GM23338 (cell line): ENCODE measurements around the gene BCAR3. TPM values are rescaled to one million over a fixed set of nuclear protein-coding genes. Genes with fewer than 3 reads are reported as not detected.

ENCODE experiments used
- ATAC-seq: fragments of 200-7000 bp; cut with Tn5 transposase; 3 replicates; pipeline ENCODE4 v1.9.1; 2020
- DNase-seq: peaks from one replicate; pipeline ENCODE4 v3.0.0-alpha.2; 2015; ENCODE audit warnings: low spot score
- H2AFZ ChIP-seq: fragments of 200-600 bp; sonication (generic); 2 replicates; pipeline ENCODE4 v1.8.0; 2016; ENCODE audit warnings: antibody characterized with exemption, mild to moderate bottlenecking, moderate library complexity
- H3F3A ChIP-seq: fragments of 200-600 bp; sonication (generic); replicated peaks from 2 replicates; pipeline ENCODE4 v1.8.0; 2017; ENCODE audit warnings: antibody characterized with exemption, mixed run types, low read depth
- H3K27ac ChIP-seq: fragments of 200-600 bp; sonication (generic); 2 replicates; pipeline ENCODE4 v1.6.1; 2016; ENCODE audit warnings: low read depth
- H3K27me3 ChIP-seq: fragments of 200-600 bp; sonication (generic); 2 replicates; pipeline ENCODE4 v1.8.0; 2016; ENCODE audit warnings: mild to moderate bottlenecking, mixed run types, moderate library complexity; ENCODE audit not compliant: insufficient read depth
- H3K36me3 ChIP-seq: fragments of 200-600 bp; sonication (generic); 2 replicates; pipeline ENCODE4 v1.8.0; 2016; ENCODE audit warnings: mild to moderate bottlenecking; ENCODE audit not compliant: insufficient read depth
- H3K4me1 ChIP-seq: fragments of 200-600 bp; sonication (generic); 2 replicates; pipeline ENCODE4 v1.8.0; 2016; ENCODE audit warnings: mild to moderate bottlenecking, moderate library complexity; ENCODE audit not compliant: insufficient read depth
- H3K4me2 ChIP-seq: fragments of 200-600 bp; sonication (generic); 2 replicates; pipeline ENCODE4 v1.7.1; 2017; ENCODE audit warnings: mixed run types
- H3K4me3 ChIP-seq: fragments of 200-600 bp; sonication (generic); 2 replicates; pipeline ENCODE4 v1.6.1; 2016; ENCODE audit warnings: mixed run types
- H3K79me2 ChIP-seq: fragments of 200-600 bp; sonication (generic); replicated peaks from 2 replicates; pipeline ENCODE4 v1.8.0; 2017; ENCODE audit warnings: mild to moderate bottlenecking; ENCODE audit not compliant: insufficient read depth
- H3K9me2 ChIP-seq: fragments of 200-600 bp; sonication (generic); 2 replicates; pipeline ENCODE4 v1.8.0; 2017; ENCODE audit not compliant: insufficient read depth
- H4K20me1 ChIP-seq: fragments of 200-600 bp; sonication (generic); replicated peaks from 2 replicates; pipeline ENCODE4 v1.8.0; 2017; ENCODE audit warnings: mild to moderate bottlenecking; ENCODE audit not compliant: insufficient read depth
- H3K27ac Mint-ChIP-seq: 2 replicates; pipeline ENCODE4 v1.8.0; 2020; ENCODE audit warnings: inconsistent platforms, mild to moderate bottlenecking, moderate library complexity, mixed read lengths
- H3K27me3 Mint-ChIP-seq: 3 replicates; pipeline ENCODE4 v1.8.0; 2022; ENCODE audit warnings: low read depth, mild to moderate bottlenecking, moderate library complexity, mixed read lengths, inconsistent platforms; ENCODE audit not compliant: insufficient read depth, poor library complexity
- H3K36me3 Mint-ChIP-seq: 3 replicates; pipeline ENCODE4 v1.8.0; 2021; ENCODE audit warnings: low read depth, mild to moderate bottlenecking, inconsistent platforms, moderate library complexity, mixed read lengths
- H3K4me1 Mint-ChIP-seq: 3 replicates; pipeline ENCODE4 v1.8.0; 2020; ENCODE audit warnings: mild to moderate bottlenecking, inconsistent platforms, mixed read lengths
- H3K4me3 Mint-ChIP-seq: 3 replicates; pipeline ENCODE4 v1.8.0; 2021; ENCODE audit warnings: moderate library complexity, mild to moderate bottlenecking, inconsistent platforms, mixed read lengths
- H3K9me3 Mint-ChIP-seq: 3 replicates; pipeline ENCODE4 v1.8.0; 2020; ENCODE audit warnings: moderate library complexity, mild to moderate bottlenecking, inconsistent platforms, mixed read lengths
- CREB1 ChIP-seq: fragments of 250-450 bp; sonication (Bioruptor Pico); IDR thresholded peaks from 2 replicates; pipeline ENCODE4 v1.5.0; 2020; ENCODE audit warnings: low read depth, mild to moderate bottlenecking, moderate library complexity
- ETS1 ChIP-seq: IDR thresholded peaks from 2 replicates; pipeline ENCODE4 v1.6.1; 2016; ENCODE audit warnings: antibody characterized with exemption
- EZH2 ChIP-seq: fragments of 200-600 bp; sonication (generic); IDR thresholded peaks from one replicate; pipeline ENCODE4 v1.8.0; 2017; ENCODE audit warnings: antibody characterized with exemption, mild to moderate bottlenecking, low read depth; ENCODE audit not compliant: unreplicated experiment
- EZH2phosphoT487 ChIP-seq: fragments of 200-600 bp; sonication (generic); IDR thresholded peaks from one replicate; pipeline ENCODE4 v1.8.1; 2018; ENCODE audit warnings: antibody characterized with exemption; ENCODE audit not compliant: unreplicated experiment
- JUNB ChIP-seq: IDR thresholded peaks from one replicate; pipeline ENCODE4 v1.6.1; 2016; ENCODE audit warnings: antibody characterized with exemption; ENCODE audit not compliant: unreplicated experiment
- NANOG ChIP-seq: IDR thresholded peaks from 2 replicates; pipeline ENCODE4 v1.6.1; 2016; ENCODE audit warnings: antibody characterized with exemption, borderline replicate concordance
- POLR2AphosphoS5 ChIP-seq: IDR thresholded peaks from 2 replicates; pipeline ENCODE4 v1.6.1; 2016; ENCODE audit warnings: antibody characterized with exemption, low read depth
- STAT1 ChIP-seq: IDR thresholded peaks from one replicate; pipeline ENCODE4 v1.6.1; 2016; ENCODE audit warnings: antibody characterized with exemption; ENCODE audit not compliant: unreplicated experiment
- ZNF114 ChIP-seq: fragments of 250-450 bp; sonication (Bioruptor Pico); IDR thresholded peaks from 2 replicates; pipeline ENCODE4 v1.5.0; 2020; ENCODE audit warnings: mild to moderate bottlenecking, moderate library complexity
- ZNF331 ChIP-seq: fragments of 250-450 bp; sonication (Bioruptor Pico); IDR thresholded peaks from 2 replicates; pipeline ENCODE4 v1.5.0; 2020; ENCODE audit warnings: low read depth, mild to moderate bottlenecking, moderate library complexity
- polyA plus RNA-seq: library from polyadenylated mRNA; unstranded; fragments of >200 nt; fragmentation: Nextera tagmentation; extraction: Ambion mirVana; gene quantifications from 2 replicates; pipeline ENCODE4 v1.2.1, GENCODE V29; 2016
- total RNA-seq: library from RNA; depleted of rRNA; stranded (reverse); fragments of >200 nt; shearing (Covaris generic); gene quantifications from 2 replicates; pipeline ENCODE4 v1.2.3, GENCODE V29; 2014
- TF ChIP-seq, protein P1 (sequence below): IDR thresholded peaks from one replicate; pipeline ENCODE4 v1.6.1; 2018; ENCODE audit warnings: antibody characterized with exemption; ENCODE audit not compliant: unreplicated experiment
- TF ChIP-seq, protein P2 (sequence below), 2 experiments: fragments of 200-600 bp in 1 of 2; sonication (generic) in 1 of 2; conservative IDR thresholded peaks; 2 replicates each; pipeline versions ENCODE4 v1.5.1 to v1.6.1; 2016 to 2017; ENCODE audit warnings: antibody characterized with exemption in 2 of 2, low read depth in 2 of 2, mild to moderate bottlenecking in 2 of 2, moderate library complexity in 1 of 2
- TF ChIP-seq, protein P3 (sequence below): fragments of 250-450 bp; sonication (Bioruptor Pico); IDR thresholded peaks from 2 replicates; pipeline ENCODE4 v1.5.0; 2020; ENCODE audit warnings: mild to moderate bottlenecking, moderate library complexity

Gene BCAR3
- total and polyA plus RNA-seq, 2 experiments from 2014 or later = 5.5 to 9.7 TPM

GRCh38 chr1:93605812-93606512, 75.7 kb downstream of the BCAR3 start:
- H3K27me3 ChIP-seq = no peaks in the 10 kb centered on the region
- no peaks in the 10 kb centered on the region for H4K20me1 ChIP-seq
- DNase-seq (no peak), ATAC-seq (no peak)
- H3K4me3 ChIP-seq = no peak overlapping the region
- Mint-ChIP-seq H3K9me3 (no peaks in the 10 kb centered on the region), H3K27me3 (no peaks in the 10 kb centered on the region), H3K27ac (no peak overlapping the region), H3K4me3 (no peak overlapping the region), H3K36me3 (no peaks in the 10 kb centered on the region; the same call in 2 of the 3 replicates), H3K4me1 (peaks cover 8% of the 10 kb centered on the region; the same call in 2 of the 3 replicates)
- H3K27ac ChIP-seq = no peak overlapping the region
- no peaks in the 10 kb centered on the region for H3K36me3 ChIP-seq
- H3K4me2 ChIP-seq = no peak overlapping the region
- no peak overlapping the region for H2AFZ ChIP-seq
- no peaks in the 10 kb centered on the region for H3F3A ChIP-seq
- H3K79me2 ChIP-seq = no peaks in the 10 kb centered on the region
- no peaks in the 10 kb centered on the region for H3K9me2 ChIP-seq
- H3K4me1 ChIP-seq = no peaks in the 10 kb centered on the region
- TF ChIP-seq, protein P1, sequence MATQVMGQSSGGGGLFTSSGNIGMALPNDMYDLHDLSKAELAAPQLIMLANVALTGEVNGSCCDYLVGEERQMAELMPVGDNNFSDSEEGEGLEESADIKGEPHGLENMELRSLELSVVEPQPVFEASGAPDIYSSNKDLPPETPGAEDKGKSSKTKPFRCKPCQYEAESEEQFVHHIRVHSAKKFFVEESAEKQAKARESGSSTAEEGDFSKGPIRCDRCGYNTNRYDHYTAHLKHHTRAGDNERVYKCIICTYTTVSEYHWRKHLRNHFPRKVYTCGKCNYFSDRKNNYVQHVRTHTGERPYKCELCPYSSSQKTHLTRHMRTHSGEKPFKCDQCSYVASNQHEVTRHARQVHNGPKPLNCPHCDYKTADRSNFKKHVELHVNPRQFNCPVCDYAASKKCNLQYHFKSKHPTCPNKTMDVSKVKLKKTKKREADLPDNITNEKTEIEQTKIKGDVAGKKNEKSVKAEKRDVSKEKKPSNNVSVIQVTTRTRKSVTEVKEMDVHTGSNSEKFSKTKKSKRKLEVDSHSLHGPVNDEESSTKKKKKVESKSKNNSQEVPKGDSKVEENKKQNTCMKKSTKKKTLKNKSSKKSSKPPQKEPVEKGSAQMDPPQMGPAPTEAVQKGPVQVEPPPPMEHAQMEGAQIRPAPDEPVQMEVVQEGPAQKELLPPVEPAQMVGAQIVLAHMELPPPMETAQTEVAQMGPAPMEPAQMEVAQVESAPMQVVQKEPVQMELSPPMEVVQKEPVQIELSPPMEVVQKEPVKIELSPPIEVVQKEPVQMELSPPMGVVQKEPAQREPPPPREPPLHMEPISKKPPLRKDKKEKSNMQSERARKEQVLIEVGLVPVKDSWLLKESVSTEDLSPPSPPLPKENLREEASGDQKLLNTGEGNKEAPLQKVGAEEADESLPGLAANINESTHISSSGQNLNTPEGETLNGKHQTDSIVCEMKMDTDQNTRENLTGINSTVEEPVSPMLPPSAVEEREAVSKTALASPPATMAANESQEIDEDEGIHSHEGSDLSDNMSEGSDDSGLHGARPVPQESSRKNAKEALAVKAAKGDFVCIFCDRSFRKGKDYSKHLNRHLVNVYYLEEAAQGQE = no peak
- TF ChIP-seq, protein P2, sequence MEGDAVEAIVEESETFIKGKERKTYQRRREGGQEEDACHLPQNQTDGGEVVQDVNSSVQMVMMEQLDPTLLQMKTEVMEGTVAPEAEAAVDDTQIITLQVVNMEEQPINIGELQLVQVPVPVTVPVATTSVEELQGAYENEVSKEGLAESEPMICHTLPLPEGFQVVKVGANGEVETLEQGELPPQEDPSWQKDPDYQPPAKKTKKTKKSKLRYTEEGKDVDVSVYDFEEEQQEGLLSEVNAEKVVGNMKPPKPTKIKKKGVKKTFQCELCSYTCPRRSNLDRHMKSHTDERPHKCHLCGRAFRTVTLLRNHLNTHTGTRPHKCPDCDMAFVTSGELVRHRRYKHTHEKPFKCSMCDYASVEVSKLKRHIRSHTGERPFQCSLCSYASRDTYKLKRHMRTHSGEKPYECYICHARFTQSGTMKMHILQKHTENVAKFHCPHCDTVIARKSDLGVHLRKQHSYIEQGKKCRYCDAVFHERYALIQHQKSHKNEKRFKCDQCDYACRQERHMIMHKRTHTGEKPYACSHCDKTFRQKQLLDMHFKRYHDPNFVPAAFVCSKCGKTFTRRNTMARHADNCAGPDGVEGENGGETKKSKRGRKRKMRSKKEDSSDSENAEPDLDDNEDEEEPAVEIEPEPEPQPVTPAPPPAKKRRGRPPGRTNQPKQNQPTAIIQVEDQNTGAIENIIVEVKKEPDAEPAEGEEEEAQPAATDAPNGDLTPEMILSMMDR (conservative IDR thresholded peaks at IDR 0.05; ENCODE audit: low read depth in 2 of 2) = no peak
- TF ChIP-seq ZNF114 (CRISPR knock-in tag) = no peak
- TF ChIP-seq, protein P3, sequence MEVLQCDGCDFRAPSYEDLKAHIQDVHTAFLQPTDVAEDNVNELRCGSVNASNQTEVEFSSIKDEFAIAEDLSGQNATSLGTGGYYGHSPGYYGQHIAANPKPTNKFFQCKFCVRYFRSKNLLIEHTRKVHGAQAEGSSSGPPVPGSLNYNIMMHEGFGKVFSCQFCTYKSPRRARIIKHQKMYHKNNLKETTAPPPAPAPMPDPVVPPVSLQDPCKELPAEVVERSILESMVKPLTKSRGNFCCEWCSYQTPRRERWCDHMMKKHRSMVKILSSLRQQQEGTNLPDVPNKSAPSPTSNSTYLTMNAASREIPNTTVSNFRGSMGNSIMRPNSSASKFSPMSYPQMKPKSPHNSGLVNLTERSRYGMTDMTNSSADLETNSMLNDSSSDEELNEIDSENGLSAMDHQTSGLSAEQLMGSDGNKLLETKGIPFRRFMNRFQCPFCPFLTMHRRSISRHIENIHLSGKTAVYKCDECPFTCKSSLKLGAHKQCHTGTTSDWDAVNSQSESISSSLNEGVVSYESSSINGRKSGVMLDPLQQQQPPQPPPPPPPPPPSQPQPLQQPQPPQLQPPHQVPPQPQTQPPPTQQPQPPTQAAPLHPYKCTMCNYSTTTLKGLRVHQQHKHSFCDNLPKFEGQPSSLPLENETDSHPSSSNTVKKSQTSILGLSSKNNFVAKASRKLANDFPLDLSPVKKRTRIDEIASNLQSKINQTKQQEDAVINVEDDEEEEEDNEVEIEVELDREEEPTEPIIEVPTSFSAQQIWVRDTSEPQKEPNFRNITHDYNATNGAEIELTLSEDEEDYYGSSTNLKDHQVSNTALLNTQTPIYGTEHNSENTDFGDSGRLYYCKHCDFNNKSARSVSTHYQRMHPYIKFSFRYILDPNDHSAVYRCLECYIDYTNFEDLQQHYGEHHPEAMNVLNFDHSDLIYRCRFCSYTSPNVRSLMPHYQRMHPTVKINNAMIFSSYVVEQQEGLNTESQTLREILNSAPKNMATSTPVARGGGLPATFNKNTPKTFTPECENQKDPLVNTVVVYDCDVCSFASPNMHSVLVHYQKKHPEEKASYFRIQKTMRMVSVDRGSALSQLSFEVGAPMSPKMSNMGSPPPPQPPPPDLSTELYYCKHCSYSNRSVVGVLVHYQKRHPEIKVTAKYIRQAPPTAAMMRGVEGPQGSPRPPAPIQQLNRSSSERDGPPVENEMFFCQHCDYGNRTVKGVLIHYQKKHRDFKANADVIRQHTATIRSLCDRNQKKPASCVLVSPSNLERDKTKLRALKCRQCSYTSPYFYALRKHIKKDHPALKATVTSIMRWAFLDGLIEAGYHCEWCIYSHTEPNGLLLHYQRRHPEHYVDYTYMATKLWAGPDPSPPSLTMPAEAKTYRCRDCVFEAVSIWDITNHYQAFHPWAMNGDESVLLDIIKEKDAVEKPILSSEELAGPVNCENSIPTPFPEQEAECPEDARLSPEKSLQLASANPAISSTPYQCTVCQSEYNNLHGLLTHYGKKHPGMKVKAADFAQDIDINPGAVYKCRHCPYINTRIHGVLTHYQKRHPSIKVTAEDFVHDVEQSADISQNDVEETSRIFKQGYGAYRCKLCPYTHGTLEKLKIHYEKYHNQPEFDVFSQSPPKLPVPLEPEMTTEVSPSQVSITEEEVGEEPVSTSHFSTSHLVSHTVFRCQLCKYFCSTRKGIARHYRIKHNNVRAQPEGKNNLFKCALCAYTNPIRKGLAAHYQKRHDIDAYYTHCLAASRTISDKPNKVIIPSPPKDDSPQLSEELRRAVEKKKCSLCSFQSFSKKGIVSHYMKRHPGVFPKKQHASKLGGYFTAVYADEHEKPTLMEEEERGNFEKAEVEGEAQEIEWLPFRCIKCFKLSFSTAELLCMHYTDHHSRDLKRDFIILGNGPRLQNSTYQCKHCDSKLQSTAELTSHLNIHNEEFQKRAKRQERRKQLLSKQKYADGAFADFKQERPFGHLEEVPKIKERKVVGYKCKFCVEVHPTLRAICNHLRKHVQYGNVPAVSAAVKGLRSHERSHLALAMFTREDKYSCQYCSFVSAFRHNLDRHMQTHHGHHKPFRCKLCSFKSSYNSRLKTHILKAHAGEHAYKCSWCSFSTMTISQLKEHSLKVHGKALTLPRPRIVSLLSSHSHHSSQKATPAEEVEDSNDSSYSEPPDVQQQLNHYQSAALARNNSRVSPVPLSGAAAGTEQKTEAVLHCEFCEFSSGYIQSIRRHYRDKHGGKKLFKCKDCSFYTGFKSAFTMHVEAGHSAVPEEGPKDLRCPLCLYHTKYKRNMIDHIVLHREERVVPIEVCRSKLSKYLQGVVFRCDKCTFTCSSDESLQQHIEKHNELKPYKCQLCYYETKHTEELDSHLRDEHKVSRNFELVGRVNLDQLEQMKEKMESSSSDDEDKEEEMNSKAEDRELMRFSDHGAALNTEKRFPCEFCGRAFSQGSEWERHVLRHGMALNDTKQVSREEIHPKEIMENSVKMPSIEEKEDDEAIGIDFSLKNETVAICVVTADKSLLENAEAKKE (CRISPR knock-in tag) = no peak
- no peak for TF ChIP-seq ETS1
- TF ChIP-seq JUNB = no peak
- no peak for TF ChIP-seq CREB1 (CRISPR knock-in tag)
- no peak for TF ChIP-seq EZH2
- no peak for TF ChIP-seq NANOG
- no peak for TF ChIP-seq POLR2AphosphoS5
- no peak for TF ChIP-seq EZH2phosphoT487
- TF ChIP-seq STAT1 = no peak
- TF ChIP-seq ZNF331 = no peak
